CD4-positive, alpha-beta memory T cell (primary cell): ENCODE data around the gene ACTC1. TPM values are rescaled to one million over a fixed set of nuclear protein-coding genes. Genes with fewer than 3 reads are reported as not detected.
A peak's percentile ranks its signal among the peaks of the same experiment; 100 is the strongest.

Experiments
- CTCF ChIA-PET: fragments of 350-600 bp; sonication (Branson Sonifier 250); formaldehyde crosslinking; loops from one replicate; lab custom pipeline; 2021; ENCODE audit warnings: inconsistent platforms; ENCODE audit not compliant: partially characterized antibody; lab: Charles Lee
- POLR2A ChIA-PET: fragments of 350-600 bp; sonication (Branson Sonifier 250); formaldehyde crosslinking; loops from one replicate; lab custom pipeline; 2021; ENCODE audit not compliant: partially characterized antibody; lab: Charles Lee
- DNase-seq, 5 donors: peaks; one replicate each; pipeline versions ENCODE4 v3.0.0 to v3.0.0-alpha.2; 2020 to 2022; ENCODE audit warnings: mixed read lengths in 1 of 5
- H3K27ac ChIP-seq: one replicate; pipeline ENCODE4 v1.7.0; 2013; ENCODE audit warnings: low read depth, low read length
- H3K27me3 ChIP-seq: 2 replicates; pipeline ENCODE4 v1.7.0; 2013; ENCODE audit warnings: mild to moderate bottlenecking, low read length, moderate library complexity; ENCODE audit not compliant: insufficient read depth
- H3K36me3 ChIP-seq: 2 replicates; pipeline ENCODE4 v1.7.0; 2013; ENCODE audit warnings: mild to moderate bottlenecking, low read length, moderate library complexity; ENCODE audit not compliant: insufficient read depth
- H3K4me1 ChIP-seq: 2 replicates; pipeline ENCODE4 v1.7.0; 2013; ENCODE audit warnings: mild to moderate bottlenecking, low read length, moderate library complexity; ENCODE audit not compliant: insufficient read depth
- H3K4me3 ChIP-seq, 2 donors: one replicate each; pipeline ENCODE4 v1.7.0; 2013; ENCODE audit warnings: low read length in 2 of 2, mild to moderate bottlenecking in 1 of 2
- H3K9me3 ChIP-seq, 2 donors: one replicate each; pipeline ENCODE4 v1.7.0; 2013; ENCODE audit warnings: low read length in 2 of 2, control low read depth in 1 of 2; ENCODE audit not compliant: control insufficient read depth in 1 of 2
- H3K27ac Mint-ChIP-seq, 7 donors: one replicate each; pipeline ENCODE4 v1.8.0; 2020 to 2021; ENCODE audit warnings: mixed read lengths in 7 of 7, mild to moderate bottlenecking in 6 of 7, inconsistent platforms in 3 of 7, moderate library complexity in 3 of 7
- H3K27me3 Mint-ChIP-seq, 2 donors: one replicate each; pipeline ENCODE4 v1.8.0; 2020 to 2021; ENCODE audit warnings: mixed read lengths in 2 of 2
- H3K36me3 Mint-ChIP-seq, 2 donors: one replicate each; pipeline ENCODE4 v1.8.0; 2020 to 2021; ENCODE audit warnings: mixed read lengths in 2 of 2, inconsistent platforms in 1 of 2, mild to moderate bottlenecking in 1 of 2
- H3K4me1 Mint-ChIP-seq, 4 donors: one replicate each; pipeline ENCODE4 v1.8.0; 2020 to 2021; ENCODE audit warnings: mixed read lengths in 4 of 4, mild to moderate bottlenecking in 1 of 4
- H3K4me3 Mint-ChIP-seq, 8 donors: one replicate each; pipeline ENCODE4 v1.8.0; 2020 to 2021; ENCODE audit warnings: mixed read lengths in 8 of 8, mild to moderate bottlenecking in 7 of 8, moderate library complexity in 6 of 8, inconsistent platforms in 3 of 8
- H3K9me3 Mint-ChIP-seq, 8 donors: one replicate each; pipeline ENCODE4 v1.8.0; 2020 to 2021; ENCODE audit warnings: mixed read lengths in 8 of 8, mild to moderate bottlenecking in 5 of 8, inconsistent platforms in 3 of 8, moderate library complexity in 1 of 8
- intact Hi-C: fragments of 100-400 bp; cut with micrococcal nuclease; formaldehyde crosslinking; loops from one replicate; pipeline ENCODE4 v1.15.1; 2023
- polyA plus RNA-seq, 2 donors: library from polyadenylated mRNA; unstranded; fragments of 300-500 nt; fragmentation: Illumina TruSeq; gene quantifications; one replicate each; pipeline ENCODE4 v1.2.3, GENCODE V29; 2021
- total RNA-seq, 2 experiments: library from RNA; stranded (reverse); gene quantifications; one replicate each; pipeline ENCODE4 v1.2.3, GENCODE V29; 2021

ACTC1 gene
- total and polyA plus RNA-seq, 4 experiments from 2014 or later, result not detected

DNA sequence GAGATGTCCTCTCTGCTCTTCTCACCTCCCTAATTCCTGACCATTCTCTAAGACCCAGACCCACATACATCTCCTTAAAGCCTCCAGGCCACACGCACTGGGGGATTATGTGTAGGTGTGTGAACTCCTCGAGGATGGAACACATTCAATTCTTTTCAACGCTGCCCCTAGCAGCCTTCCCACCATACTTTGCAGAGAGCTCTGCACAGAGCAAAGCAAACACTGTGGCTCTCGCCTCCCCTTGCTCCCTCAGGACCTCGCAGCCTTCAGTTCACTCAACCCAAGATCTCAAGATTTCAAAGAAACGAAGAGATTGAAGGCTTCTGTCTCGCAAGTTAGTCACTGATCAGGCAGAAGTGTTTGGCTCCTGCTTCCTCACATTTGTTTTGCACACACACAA lies 6.0 kb downstream of the ACTC1 start:
- H3K27me3 Mint-ChIP-seq, result peaks cover 26 to 48% of the 10 kb centered on the region in 2 donors
- DNase-seq, result no peak
- H3K36me3 Mint-ChIP-seq, result no peaks in the 10 kb centered on the region
- H3K27me3 ChIP-seq, result no peaks in the 10 kb centered on the region
- H3K9me3 Mint-ChIP-seq, result peaks cover 0 to 2% (median 0%) of the 10 kb centered on the region in 8 donors
- ChIA-PET POLR2A (no interaction called here), CTCF (no interaction called here)
- no peak overlapping the region for H3K27ac ChIP-seq
- H3K4me1 ChIP-seq, result no peaks in the 10 kb centered on the region
- no peak overlapping the region for H3K4me3 ChIP-seq
- H3K9me3 ChIP-seq, result no peaks in the 10 kb centered on the region
- H3K4me3 Mint-ChIP-seq, result no peak overlapping the region
- no peak overlapping the region for H3K27ac Mint-ChIP-seq
- no peaks in the 10 kb centered on the region for H3K36me3 ChIP-seq
- peaks cover 0 to 5% (median 0%) of the 10 kb centered on the region in 4 donors for H3K4me1 Mint-ChIP-seq
- intact Hi-C loops, result no loop called here

DNA sequence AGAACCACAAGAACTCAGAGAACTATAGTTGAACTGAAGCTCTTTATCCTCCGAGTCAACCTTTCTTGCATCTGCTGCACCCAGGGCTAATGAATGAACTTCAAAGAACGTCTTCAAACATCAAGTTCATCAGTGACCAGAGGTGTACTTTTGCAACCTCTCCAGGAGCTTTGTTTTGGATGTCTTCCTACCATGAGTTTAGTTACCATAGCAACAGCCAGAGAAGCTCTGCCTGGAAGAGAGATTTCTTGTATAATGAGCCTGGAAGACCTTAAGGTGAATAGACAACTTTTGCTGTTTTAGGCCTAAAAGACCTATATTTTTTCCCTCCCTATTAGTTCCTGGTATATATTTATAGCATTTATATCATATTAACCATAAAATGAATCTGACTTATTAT lies 9.1 kb downstream of the ACTC1 start:
- Mint-ChIP-seq H3K4me1 (no peaks in the 10 kb centered on the region), H3K27ac (no peak overlapping the region), H3K36me3 (no peaks in the 10 kb centered on the region), H3K4me3 (no peak overlapping the region), H3K27me3 (peaks cover 23 to 26% of the 10 kb centered on the region in 2 donors), H3K9me3 (peaks cover 0 to 13% (median 4%) of the 10 kb centered on the region in 8 donors)
- intact Hi-C loops, result no loop called here
- Histone ChIP-seq H3K4me3 (no peak overlapping the region), H3K4me1 (no peaks in the 10 kb centered on the region), H3K27ac (no peak overlapping the region), H3K36me3 (no peaks in the 10 kb centered on the region), H3K9me3 (no peaks in the 10 kb centered on the region), H3K27me3 (no peaks in the 10 kb centered on the region)
- DNase-seq, result no peak
- CTCF ChIA-PET, result no interaction called here
- POLR2A ChIA-PET, result no interaction called here

DNA sequence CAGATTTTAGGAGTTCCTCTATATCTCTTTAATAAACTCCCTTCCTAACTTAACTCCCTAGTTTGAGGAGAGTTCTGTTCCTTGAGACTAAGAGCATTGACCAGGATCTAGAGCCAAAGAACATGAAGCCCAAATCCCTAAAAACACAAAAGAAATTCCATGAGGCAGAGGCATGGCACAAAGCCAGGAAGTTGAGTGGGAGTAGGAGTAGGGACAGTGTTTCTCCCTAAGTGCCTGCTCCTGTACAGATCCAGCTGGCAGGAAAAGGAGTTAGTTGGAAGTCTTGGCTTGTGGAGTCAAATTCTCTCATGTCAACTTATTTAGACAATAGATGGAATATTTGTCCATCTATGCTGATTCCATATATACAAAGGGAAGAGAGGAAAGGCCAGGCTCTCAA lies 11.4 kb downstream of the ACTC1 start:
- CTCF ChIA-PET, result no interaction called here
- peak overlapping the region in 2 of 7 donors; percentile 22 to 53 for H3K27ac Mint-ChIP-seq
- Histone ChIP-seq H3K36me3 (no peaks in the 10 kb centered on the region), H3K27ac (no peak overlapping the region), H3K27me3 (no peaks in the 10 kb centered on the region), H3K4me1 (no peaks in the 10 kb centered on the region), H3K9me3 (no peaks in the 10 kb centered on the region), H3K4me3 (no peak overlapping the region)
- no peaks in the 10 kb centered on the region for H3K36me3 Mint-ChIP-seq
- no peaks in the 10 kb centered on the region for H3K4me1 Mint-ChIP-seq
- no peak overlapping the region for H3K4me3 Mint-ChIP-seq
- H3K27me3 Mint-ChIP-seq, result peaks cover 20 to 22% of the 10 kb centered on the region in 2 donors
- intact Hi-C loops, result no loop called here
- no peak for DNase-seq
- POLR2A ChIA-PET, result no interaction called here
- H3K9me3 Mint-ChIP-seq, result peaks cover 3 to 22% (median 9%) of the 10 kb centered on the region in 8 donors

DNA sequence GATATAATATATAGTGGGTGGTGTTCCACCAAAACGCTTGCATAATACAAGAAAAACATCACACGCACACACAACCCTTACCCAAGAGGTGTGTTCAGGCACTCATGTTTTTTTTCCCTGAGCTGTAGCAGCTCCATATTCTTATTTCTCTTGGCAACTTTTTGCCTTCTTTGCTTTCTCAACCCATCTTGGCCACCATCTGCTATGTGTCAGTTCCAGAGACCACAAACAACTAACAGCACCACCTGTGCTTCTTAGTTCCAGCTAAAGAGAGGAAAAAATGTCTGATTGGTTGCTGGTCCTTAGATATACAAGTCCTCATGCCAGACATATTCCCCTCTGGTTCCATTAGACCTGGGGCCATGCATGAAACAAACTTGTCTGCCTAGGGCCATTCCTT lies 11.9 kb downstream of the ACTC1 start:
- Histone ChIP-seq H3K4me1 (no peaks in the 10 kb centered on the region), H3K4me3 (no peak overlapping the region), H3K27ac (no peak overlapping the region), H3K36me3 (no peaks in the 10 kb centered on the region), H3K27me3 (no peaks in the 10 kb centered on the region), H3K9me3 (no peaks in the 10 kb centered on the region)
- Mint-ChIP-seq H3K27ac (no peak overlapping the region), H3K27me3 (peaks cover 20 to 21% of the 10 kb centered on the region in 2 donors), H3K4me3 (no peak overlapping the region), H3K9me3 (peaks cover 3 to 22% (median 9%) of the 10 kb centered on the region in 8 donors), H3K4me1 (no peaks in the 10 kb centered on the region), H3K36me3 (no peaks in the 10 kb centered on the region)
- ChIA-PET POLR2A (no interaction called here), CTCF (no interaction called here)
- intact Hi-C loops, result no loop called here
- DNase-seq, result no peak

DNA sequence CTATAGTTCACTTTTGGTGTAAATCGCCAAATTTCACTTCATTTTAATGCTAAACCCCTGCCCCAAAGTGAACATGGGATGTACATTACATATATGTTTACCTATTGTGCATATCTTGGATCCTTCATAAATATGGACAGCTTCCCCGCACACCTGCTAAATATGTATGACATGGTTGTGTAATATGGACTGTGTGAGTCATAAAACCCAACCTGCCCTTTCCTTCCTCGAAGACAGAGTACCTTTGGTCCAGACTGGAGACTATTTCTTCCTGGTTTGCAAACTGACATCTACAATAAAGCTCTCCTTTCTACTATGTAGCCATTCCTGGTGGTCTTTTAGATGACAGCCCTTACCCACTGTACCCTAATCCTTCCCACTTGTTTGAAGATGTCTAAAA lies 12.4 kb downstream of the ACTC1 start:
- Histone ChIP-seq H3K27ac (no peak overlapping the region), H3K36me3 (no peaks in the 10 kb centered on the region), H3K4me1 (no peaks in the 10 kb centered on the region), H3K27me3 (no peaks in the 10 kb centered on the region), H3K9me3 (no peaks in the 10 kb centered on the region), H3K4me3 (no peak overlapping the region)
- Mint-ChIP-seq H3K27me3 (peaks cover 20 to 21% of the 10 kb centered on the region in 2 donors), H3K4me3 (no peak overlapping the region), H3K36me3 (no peaks in the 10 kb centered on the region), H3K4me1 (no peaks in the 10 kb centered on the region), H3K9me3 (peaks cover 3 to 22% (median 9%) of the 10 kb centered on the region in 8 donors), H3K27ac (no peak overlapping the region)
- no peak for DNase-seq
- intact Hi-C loops, result no loop called here
- ChIA-PET CTCF (no interaction called here), POLR2A (no interaction called here)

DNA sequence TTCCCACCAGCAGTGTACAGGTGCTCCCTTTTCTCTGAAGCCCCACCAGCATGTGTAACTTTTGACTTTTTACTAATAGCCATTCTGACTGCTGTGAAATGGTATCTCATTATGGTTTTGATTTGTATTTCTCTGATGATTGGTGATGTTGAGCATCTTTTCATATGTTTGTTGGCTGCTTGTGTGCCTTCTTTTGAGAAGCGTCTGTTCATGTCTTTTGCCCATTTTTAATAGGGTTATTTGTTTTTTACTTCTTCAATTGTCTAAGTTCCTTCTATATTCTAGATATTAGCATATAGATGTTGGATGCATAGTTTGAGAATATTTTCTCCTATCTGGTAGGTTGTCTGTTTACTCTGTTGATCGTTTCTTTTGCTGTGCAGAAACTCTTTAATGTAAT lies 14.6 kb downstream of the ACTC1 start:
- Mint-ChIP-seq H3K27me3 (peaks cover 17 to 19% of the 10 kb centered on the region in 2 donors), H3K36me3 (no peaks in the 10 kb centered on the region), H3K4me3 (no peak overlapping the region), H3K27ac (no peak overlapping the region), H3K4me1 (no peaks in the 10 kb centered on the region), H3K9me3 (peaks cover 3 to 24% (median 9%) of the 10 kb centered on the region in 8 donors)
- H3K36me3 ChIP-seq, result no peaks in the 10 kb centered on the region
- H3K9me3 ChIP-seq, result no peaks in the 10 kb centered on the region
- ChIA-PET CTCF (no interaction called here), POLR2A (no interaction called here)
- DNase-seq, result no peak
- H3K4me3 ChIP-seq, result no peak overlapping the region
- intact Hi-C loops, result no loop called here
- H3K27me3 ChIP-seq, result no peaks in the 10 kb centered on the region
- no peaks in the 10 kb centered on the region for H3K4me1 ChIP-seq
- no peak overlapping the region for H3K27ac ChIP-seq

DNA sequence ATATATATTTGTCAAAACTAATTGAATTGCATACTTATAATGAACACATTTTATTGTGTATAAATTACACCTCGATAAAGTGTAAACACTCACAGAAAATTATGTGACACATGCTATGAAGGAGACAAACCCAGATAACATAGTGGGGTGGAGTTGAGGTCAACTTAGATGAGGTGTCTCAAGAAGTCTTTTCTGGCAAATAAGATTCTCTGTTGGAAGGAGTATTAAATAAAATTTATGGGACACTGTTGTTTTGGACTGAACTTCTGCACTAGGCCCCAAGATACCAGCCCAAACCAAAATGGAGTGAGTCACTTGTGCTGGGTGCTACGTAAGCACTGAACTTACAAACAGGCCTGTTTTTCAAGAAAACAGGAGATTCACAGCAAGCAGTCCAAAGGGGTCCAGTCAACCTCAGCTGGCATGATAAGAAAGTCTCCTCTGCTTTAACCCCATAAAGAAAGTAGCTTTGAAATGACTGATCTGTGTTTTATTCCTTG lies 18.7 kb downstream of the ACTC1 start:
- H3K9me3 ChIP-seq, result no peaks in the 10 kb centered on the region
- Mint-ChIP-seq H3K27me3 (peaks cover 3 to 12% of the 10 kb centered on the region in 2 donors), H3K4me3 (no peak overlapping the region), H3K27ac (no peak overlapping the region), H3K9me3 (peaks cover 0 to 14% (median 6%) of the 10 kb centered on the region in 8 donors), H3K36me3 (no peaks in the 10 kb centered on the region), H3K4me1 (no peaks in the 10 kb centered on the region)
- H3K4me1 ChIP-seq, result no peaks in the 10 kb centered on the region
- DNase-seq, result no peak
- no peaks in the 10 kb centered on the region for H3K27me3 ChIP-seq
- no peak overlapping the region for H3K4me3 ChIP-seq
- no peak overlapping the region for H3K27ac ChIP-seq
- POLR2A ChIA-PET, result no interaction called here
- CTCF ChIA-PET, result no interaction called here
- H3K36me3 ChIP-seq, result no peaks in the 10 kb centered on the region
- intact Hi-C loops, result no loop called here

DNA sequence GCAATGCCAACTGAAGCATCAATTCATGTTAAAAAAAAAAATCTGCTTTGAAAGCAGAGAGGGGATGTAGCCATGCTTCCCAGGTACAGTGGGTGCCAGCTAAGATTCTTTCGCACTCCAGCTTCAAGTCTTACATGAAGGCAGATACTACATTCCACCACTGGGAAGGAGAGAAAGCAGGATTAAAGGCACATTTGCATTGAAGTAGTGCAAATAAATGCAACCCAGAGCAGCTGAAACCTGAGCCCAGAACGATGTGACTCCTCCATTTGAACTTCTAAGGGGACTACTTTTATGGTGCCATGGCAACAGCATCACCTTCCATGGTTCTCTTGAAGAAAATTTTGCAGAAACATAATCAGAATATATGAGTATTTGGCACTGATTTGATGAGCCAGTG lies 21.4 kb downstream of the ACTC1 start:
- Histone ChIP-seq H3K4me3 (no peak overlapping the region), H3K4me1 (no peaks in the 10 kb centered on the region), H3K36me3 (no peaks in the 10 kb centered on the region), H3K27me3 (no peaks in the 10 kb centered on the region), H3K27ac (no peak overlapping the region), H3K9me3 (no peaks in the 10 kb centered on the region)
- no peaks in the 10 kb centered on the region for H3K36me3 Mint-ChIP-seq
- H3K27me3 Mint-ChIP-seq, result peaks cover 7% of the 10 kb centered on the region in 2 donors
- H3K4me1 Mint-ChIP-seq, result no peaks in the 10 kb centered on the region
- POLR2A ChIA-PET, result no interaction called here
- H3K27ac Mint-ChIP-seq, result no peak overlapping the region
- no peak for DNase-seq
- no peak overlapping the region for H3K4me3 Mint-ChIP-seq
- peaks cover 0 to 2% (median 0%) of the 10 kb centered on the region in 8 donors for H3K9me3 Mint-ChIP-seq
- CTCF ChIA-PET, result no interaction called here
- intact Hi-C loops, result no loop called here
